WERI-Rb-1 (cell line): ENCODE results near the gene COPS7A.
A peak's percentile ranks its signal among the peaks of the same experiment; 100 is the strongest.

Experiments used
- DNase-seq: peaks from one replicate; pipeline ENCODE4 v3.0.0-alpha.2; 2020
- H3K27ac ChIP-seq: fragments of 250-450 bp; sonication (Bioruptor Pico); 2 replicates; pipeline ENCODE4 v1.5.1; 2020; ENCODE audit warnings: mild to moderate bottlenecking, moderate library complexity
- H3K27me3 ChIP-seq: fragments of 250-450 bp; sonication (Bioruptor Pico); 2 replicates; pipeline ENCODE4 v1.5.1; 2021; ENCODE audit warnings: mild to moderate bottlenecking, low read depth, moderate library complexity; ENCODE audit not compliant: insufficient read depth, severe bottlenecking
- H3K36me3 ChIP-seq: fragments of 250-450 bp; sonication (Bioruptor Pico); 2 replicates; pipeline ENCODE4 v1.5.1; 2020; ENCODE audit warnings: mild to moderate bottlenecking, moderate library complexity
- H3K4me3 ChIP-seq: 2 replicates; pipeline ENCODE4 v1.5.1; 2011; ENCODE audit warnings: low read depth, mild to moderate bottlenecking, control low read depth, low read length
- H3K9me3 ChIP-seq: fragments of 250-450 bp; sonication (Bioruptor Pico); 2 replicates; pipeline ENCODE4 v1.5.1; 2021; ENCODE audit warnings: mild to moderate bottlenecking, moderate library complexity; ENCODE audit not compliant: severe bottlenecking
- TF ChIP-seq, protein P1 (sequence below): IDR thresholded peaks from 2 replicates; pipeline ENCODE4 v1.5.1; 2011; ENCODE audit warnings: low read depth, mild to moderate bottlenecking, control low read depth, inconsistent platforms, low read length

COPS7A gene

DNA sequence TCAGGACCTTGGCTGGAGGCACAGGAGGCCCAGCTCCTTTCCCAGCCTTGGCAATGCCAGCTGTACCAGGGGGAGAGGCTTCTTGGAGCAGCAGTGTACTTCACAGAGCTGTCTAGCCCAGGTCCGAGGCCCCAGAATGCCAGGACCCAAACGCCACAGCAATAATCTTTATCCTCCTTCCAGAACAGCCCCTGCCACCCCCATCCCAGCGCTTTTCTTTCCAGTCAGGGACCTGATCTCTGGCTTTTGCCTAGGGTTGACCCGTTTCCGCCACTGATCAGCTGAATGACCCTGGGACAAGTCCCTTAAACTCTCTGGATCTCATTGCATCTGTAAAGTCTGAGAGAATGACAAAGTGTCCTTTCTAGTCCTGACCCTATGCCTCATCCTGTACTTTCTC is 53.5 kb downstream of the COPS7A start:
- no peak overlapping the region for H3K4me3 ChIP-seq
- TF ChIP-seq, protein P1, sequence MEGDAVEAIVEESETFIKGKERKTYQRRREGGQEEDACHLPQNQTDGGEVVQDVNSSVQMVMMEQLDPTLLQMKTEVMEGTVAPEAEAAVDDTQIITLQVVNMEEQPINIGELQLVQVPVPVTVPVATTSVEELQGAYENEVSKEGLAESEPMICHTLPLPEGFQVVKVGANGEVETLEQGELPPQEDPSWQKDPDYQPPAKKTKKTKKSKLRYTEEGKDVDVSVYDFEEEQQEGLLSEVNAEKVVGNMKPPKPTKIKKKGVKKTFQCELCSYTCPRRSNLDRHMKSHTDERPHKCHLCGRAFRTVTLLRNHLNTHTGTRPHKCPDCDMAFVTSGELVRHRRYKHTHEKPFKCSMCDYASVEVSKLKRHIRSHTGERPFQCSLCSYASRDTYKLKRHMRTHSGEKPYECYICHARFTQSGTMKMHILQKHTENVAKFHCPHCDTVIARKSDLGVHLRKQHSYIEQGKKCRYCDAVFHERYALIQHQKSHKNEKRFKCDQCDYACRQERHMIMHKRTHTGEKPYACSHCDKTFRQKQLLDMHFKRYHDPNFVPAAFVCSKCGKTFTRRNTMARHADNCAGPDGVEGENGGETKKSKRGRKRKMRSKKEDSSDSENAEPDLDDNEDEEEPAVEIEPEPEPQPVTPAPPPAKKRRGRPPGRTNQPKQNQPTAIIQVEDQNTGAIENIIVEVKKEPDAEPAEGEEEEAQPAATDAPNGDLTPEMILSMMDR, result no peak
- H3K27ac ChIP-seq, result peak overlapping the region; percentile 75; the same call in 1 of the 2 replicates
- DNase-seq, result no peak
- no peaks in the 10 kb centered on the region for H3K9me3 ChIP-seq
- H3K36me3 ChIP-seq, result peaks cover 42% of the 10 kb centered on the region
- no peaks in the 10 kb centered on the region for H3K27me3 ChIP-seq

DNA sequence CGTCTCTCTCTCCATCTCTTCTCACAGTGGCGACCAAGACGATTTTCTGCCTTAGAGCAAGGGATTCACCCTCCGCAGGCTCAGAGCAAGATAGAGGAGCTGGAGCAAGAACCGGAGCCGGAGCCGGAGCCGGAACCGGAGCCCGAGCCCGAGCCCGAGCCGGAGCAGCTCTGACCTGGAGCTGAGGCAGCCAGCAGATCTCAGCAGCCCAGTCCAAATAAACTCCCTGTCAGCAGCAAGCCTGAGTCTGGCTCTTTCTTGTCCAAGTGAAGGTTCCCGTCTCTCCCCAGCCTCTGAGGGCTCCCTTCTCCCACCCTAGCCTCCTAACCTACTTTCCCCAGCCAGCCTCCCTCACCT is 54.3 kb downstream of the COPS7A start:
- peak; percentile 68 for DNase-seq
- no peaks in the 10 kb centered on the region for H3K27me3 ChIP-seq

DNA sequence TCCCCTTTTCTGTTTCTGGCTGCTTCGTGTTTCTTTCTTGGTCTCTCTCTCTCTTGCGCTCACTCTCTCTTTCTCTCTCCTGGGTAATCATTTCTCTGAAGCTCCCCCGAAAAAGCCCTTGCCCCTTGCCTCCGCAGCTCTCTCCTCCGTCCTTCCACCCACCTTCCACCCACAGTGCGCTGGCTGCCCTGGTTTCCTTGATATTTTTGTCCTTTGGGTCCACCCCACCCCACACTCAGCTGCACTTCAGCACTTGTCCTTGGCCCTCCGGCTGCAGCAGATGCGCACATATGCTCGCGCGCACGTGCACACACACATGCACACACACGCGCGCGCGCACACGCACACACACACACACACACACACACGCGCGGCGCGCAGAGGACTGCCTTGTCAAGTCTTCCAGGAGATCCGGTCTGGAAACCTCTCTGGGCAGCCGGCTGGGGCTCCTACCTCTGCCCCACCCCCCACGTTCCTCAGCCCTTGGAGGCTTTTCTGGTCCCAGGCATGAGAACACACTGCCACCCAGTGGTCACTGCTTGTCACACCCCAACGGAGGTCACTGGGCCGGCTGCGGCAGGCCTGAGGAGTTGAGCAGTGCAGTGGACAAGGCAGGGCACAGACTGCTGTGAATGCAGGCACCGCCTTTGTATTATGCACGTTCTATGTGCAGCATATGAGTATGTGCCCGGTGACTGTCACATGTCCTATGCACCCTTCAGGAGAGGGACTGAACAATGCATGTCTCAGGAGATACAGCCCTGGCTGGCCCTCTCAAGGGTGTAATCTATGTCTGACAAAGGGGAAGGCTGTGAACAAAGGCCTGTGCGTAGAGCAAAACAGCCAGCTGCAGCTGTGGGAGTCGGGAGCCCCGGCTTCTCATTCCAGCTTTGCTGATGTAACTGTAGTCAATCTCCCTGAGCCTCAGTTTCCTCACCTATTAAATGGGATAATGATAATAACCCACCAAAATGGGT is 55.0 kb downstream of the COPS7A start:
- Histone ChIP-seq H3K9me3 (no peaks in the 10 kb centered on the region), H3K27ac (peak overlapping the region; percentile 75), H3K36me3 (peaks cover 37% of the 10 kb centered on the region), H3K27me3 (no peaks in the 10 kb centered on the region), H3K4me3 (peak overlapping the region; percentile 4; the same call in 1 of the 2 replicates)
- TF ChIP-seq, protein P1, result peak; percentile 90
- DNase-seq, result peak; percentile 97

More for the DNA sequence above, 54.3 kb downstream of the COPS7A start:
- peak overlapping the region; percentile 75 for H3K27ac ChIP-seq
- H3K36me3 ChIP-seq, result peaks cover 39% of the 10 kb centered on the region
- TF ChIP-seq, protein P1, result no peak
- H3K9me3 ChIP-seq, result no peaks in the 10 kb centered on the region
- no peak overlapping the region for H3K4me3 ChIP-seq

DNA sequence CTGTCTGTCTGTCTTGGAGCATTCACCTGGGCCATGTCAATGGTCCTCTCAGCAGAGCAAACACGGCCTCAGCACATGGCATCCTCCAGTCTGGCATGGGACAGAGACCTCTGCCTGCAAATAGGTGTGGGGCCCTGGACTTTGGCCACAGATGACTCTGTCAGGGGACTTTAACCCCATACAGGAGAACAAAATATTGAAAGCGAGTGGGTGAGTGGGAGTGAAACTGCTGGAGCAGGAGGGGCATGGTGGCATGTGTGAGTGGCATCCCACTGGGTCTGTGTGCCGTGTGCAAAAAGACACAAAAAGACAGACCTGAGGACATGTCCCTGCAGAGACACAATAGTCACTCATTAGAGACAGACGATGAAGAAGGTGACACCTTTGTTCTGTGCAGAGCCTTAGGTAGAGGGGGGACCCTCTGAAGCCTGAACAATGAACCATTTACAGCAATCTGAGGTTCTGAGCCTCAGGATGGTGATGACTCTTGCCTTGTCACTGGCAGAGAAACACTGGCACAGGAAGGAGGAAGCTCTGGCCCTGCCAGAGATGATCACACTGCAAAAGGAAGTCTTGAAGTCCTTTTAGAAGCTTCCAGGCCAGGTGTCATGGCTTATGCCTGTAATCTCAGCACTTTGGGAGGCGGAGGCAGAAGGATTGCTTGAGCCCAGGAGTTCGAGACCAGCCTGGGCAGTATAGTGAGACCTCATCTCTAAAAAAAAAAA is 56.0 kb downstream of the COPS7A start:
- TF ChIP-seq, protein P1, result no peak
- no peak overlapping the region; the same call in 1 of the 2 replicates for H3K27ac ChIP-seq
- H3K4me3 ChIP-seq, result no peak overlapping the region
- DNase-seq, result no peak
- H3K36me3 ChIP-seq, result peaks cover 31% of the 10 kb centered on the region
- H3K9me3 ChIP-seq, result no peaks in the 10 kb centered on the region
- no peaks in the 10 kb centered on the region for H3K27me3 ChIP-seq

DNA sequence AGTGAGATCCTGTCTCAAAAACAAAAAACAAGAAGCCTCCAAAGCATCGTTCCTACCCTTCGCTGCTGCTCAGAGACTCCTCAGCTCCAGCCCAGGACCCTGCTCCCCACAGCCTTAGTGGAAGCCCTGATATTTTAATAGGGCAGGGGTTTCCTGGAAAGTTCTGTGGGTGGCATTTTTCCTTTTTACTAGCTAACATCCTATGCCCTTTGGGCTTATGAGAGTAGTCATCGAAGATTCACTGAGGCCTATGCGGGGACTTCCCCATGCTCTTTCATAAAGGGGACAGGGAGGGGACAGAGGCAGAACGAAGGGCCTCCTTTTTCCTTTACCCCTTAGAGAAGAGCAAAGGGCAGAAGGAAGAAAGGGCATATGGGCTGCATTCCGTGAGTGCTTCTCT is 56.7 kb downstream of the COPS7A start:
- Histone ChIP-seq H3K36me3 (peaks cover 24% of the 10 kb centered on the region), H3K4me3 (no peak overlapping the region), H3K27me3 (no peaks in the 10 kb centered on the region), H3K27ac (peak overlapping the region; percentile 23; the same call in 1 of the 2 replicates), H3K9me3 (no peaks in the 10 kb centered on the region)
- TF ChIP-seq, protein P1, result no peak
- DNase-seq, result no peak
